Measurements from ENCODE around the gene CHST8. TPM values are rescaled to one million over a fixed set of nuclear protein-coding genes. Genes with fewer than 3 reads are reported as not detected.

The CHST8 gene
- total and polyA plus RNA-seq, 2 of the 13 experiments (the other 11 are each of a cell fraction or from before 2014, with no cell fraction given) = not detected

DNA sequence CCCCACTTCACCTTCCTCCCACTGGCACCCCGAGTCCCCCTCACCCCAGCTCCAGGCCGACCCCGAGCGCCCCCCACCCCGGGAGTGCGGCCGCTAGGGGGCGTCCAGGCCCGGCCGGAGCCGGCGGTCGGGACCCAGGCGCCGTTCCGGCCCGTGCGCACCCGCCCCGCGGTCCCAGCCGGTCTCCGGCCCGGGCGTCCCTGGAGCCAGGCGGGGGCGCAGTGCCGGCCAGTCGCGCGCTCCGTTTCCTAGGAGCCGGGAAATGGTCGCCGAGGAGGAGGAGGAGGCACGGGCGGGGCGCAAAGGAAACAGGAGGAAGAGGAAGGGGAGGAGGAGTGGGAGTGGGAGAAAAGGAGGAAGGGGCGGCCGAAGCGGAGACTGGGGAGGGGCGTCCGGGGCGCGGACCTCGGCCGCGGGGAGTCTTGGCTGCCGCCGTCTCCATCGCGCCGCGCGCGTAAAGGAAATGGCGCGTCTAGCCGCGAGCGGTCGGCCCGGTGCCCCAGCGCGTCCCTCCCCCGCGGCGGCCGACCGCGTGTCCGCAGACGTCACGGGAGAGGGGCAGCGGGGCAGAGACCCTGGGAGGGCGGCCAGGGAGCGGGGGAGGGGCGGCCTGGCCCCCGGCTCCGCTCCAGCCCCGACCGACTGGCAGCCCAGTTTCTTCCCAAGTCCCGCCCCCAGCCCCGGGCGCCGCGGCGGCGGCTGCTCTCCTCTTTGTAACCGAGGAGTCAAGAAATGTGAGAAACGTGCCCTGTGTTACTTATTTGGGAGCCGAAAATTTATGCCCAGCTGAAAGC, 173.8 kb downstream of the CHST8 start (continued):
- TF ChIP-seq, protein P1, sequence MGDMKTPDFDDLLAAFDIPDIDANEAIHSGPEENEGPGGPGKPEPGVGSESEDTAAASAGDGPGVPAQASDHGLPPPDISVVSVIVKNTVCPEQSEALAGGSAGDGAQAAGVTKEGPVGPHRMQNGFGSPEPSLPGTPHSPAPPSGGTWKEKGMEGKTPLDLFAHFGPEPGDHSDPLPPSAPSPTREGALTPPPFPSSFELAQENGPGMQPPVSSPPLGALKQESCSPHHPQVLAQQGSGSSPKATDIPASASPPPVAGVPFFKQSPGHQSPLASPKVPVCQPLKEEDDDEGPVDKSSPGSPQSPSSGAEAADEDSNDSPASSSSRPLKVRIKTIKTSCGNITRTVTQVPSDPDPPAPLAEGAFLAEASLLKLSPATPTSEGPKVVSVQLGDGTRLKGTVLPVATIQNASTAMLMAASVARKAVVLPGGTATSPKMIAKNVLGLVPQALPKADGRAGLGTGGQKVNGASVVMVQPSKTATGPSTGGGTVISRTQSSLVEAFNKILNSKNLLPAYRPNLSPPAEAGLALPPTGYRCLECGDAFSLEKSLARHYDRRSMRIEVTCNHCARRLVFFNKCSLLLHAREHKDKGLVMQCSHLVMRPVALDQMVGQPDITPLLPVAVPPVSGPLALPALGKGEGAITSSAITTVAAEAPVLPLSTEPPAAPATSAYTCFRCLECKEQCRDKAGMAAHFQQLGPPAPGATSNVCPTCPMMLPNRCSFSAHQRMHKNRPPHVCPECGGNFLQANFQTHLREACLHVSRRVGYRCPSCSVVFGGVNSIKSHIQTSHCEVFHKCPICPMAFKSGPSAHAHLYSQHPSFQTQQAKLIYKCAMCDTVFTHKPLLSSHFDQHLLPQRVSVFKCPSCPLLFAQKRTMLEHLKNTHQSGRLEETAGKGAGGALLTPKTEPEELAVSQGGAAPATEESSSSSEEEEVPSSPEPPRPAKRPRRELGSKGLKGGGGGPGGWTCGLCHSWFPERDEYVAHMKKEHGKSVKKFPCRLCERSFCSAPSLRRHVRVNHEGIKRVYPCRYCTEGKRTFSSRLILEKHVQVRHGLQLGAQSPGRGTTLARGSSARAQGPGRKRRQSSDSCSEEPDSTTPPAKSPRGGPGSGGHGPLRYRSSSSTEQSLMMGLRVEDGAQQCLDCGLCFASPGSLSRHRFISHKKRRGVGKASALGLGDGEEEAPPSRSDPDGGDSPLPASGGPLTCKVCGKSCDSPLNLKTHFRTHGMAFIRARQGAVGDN (CRISPR knock-in tag; IDR thresholded peaks at IDR 0.05) = peak; percentile 73
- peak; percentile 49; the same call in 1 of the 2 replicates for TF ChIP-seq ZNF749 (CRISPR knock-in tag; IDR thresholded peaks at IDR 0.05; ENCODE audit: borderline replicate concordance)
- TF ChIP-seq SKI (IDR thresholded peaks at IDR 0.05; ENCODE audit: partially characterized antibody) = peak; percentile 57
- peak; percentile 52; the same call in 1 of the 2 replicates for TF ChIP-seq TBX2 (CRISPR knock-in tag; IDR thresholded peaks at IDR 0.05; ENCODE audit: borderline replicate concordance)
- TF ChIP-seq, protein P2, sequence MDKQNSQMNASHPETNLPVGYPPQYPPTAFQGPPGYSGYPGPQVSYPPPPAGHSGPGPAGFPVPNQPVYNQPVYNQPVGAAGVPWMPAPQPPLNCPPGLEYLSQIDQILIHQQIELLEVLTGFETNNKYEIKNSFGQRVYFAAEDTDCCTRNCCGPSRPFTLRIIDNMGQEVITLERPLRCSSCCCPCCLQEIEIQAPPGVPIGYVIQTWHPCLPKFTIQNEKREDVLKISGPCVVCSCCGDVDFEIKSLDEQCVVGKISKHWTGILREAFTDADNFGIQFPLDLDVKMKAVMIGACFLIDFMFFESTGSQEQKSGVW (CRISPR knock-in tag; IDR thresholded peaks at IDR 0.05; ENCODE audit: borderline replicate concordance) = no peak
- TF ChIP-seq TARDBP (CRISPR knock-in tag; IDR thresholded peaks at IDR 0.05) = peak; percentile 20; the same call in 1 of the 2 replicates
- TF ChIP-seq SP2 (CRISPR knock-in tag; IDR thresholded peaks at IDR 0.05) = no peak; the same call in none of the 2 replicates
- TF ChIP-seq NAIF1 (CRISPR knock-in tag; IDR thresholded peaks at IDR 0.05; ENCODE audit: borderline replicate concordance) = no peak
- no peak for TF ChIP-seq BRCA1 (CRISPR knock-in tag; IDR thresholded peaks at IDR 0.05)
- TF ChIP-seq SATB2 (CRISPR knock-in tag; IDR thresholded peaks at IDR 0.05) = no peak
- 0 out of 2 replicates have a peak, but pooled peaks have one; percentile 31 for TF ChIP-seq TMF1 (CRISPR knock-in tag; IDR thresholded peaks at IDR 0.05; ENCODE audit: low read depth)
- TF ChIP-seq, protein P3, sequence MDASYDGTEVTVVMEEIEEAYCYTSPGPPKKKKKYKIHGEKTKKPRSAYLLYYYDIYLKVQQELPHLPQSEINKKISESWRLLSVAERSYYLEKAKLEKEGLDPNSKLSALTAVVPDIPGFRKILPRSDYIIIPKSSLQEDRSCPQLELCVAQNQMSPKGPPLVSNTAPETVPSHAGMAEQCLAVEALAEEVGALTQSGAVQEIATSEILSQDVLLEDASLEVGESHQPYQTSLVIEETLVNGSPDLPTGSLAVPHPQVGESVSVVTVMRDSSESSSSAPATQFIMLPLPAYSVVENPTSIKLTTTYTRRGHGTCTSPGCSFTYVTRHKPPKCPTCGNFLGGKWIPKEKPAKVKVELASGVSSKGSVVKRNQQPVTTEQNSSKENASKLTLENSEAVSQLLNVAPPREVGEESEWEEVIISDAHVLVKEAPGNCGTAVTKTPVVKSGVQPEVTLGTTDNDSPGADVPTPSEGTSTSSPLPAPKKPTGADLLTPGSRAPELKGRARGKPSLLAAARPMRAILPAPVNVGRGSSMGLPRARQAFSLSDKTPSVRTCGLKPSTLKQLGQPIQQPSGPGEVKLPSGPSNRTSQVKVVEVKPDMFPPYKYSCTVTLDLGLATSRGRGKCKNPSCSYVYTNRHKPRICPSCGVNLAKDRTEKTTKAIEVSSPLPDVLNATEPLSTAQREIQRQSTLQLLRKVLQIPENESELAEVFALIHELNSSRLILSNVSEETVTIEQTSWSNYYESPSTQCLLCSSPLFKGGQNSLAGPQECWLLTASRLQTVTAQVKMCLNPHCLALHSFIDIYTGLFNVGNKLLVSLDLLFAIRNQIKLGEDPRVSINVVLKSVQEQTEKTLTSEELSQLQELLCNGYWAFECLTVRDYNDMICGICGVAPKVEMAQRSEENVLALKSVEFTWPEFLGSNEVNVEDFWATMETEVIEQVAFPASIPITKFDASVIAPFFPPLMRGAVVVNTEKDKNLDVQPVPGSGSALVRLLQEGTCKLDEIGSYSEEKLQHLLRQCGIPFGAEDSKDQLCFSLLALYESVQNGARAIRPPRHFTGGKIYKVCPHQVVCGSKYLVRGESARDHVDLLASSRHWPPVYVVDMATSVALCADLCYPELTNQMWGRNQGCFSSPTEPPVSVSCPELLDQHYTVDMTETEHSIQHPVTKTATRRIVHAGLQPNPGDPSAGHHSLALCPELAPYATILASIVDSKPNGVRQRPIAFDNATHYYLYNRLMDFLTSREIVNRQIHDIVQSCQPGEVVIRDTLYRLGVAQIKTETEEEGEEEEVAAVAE (CRISPR knock-in tag; IDR thresholded peaks at IDR 0.05; ENCODE audit: borderline replicate concordance) = no peak
- peak; percentile 74; the same call in 1 of the 2 replicates for TF ChIP-seq ZNF263 (CRISPR knock-in tag; IDR thresholded peaks at IDR 0.05)
- no peak for TF ChIP-seq FOSL1 (CRISPR knock-in tag; IDR thresholded peaks at IDR 0.05; ENCODE audit: borderline replicate concordance)
- TF ChIP-seq ZNF607 (CRISPR knock-in tag; IDR thresholded peaks at IDR 0.05; ENCODE audit: borderline replicate concordance) = no peak
- no peak for TF ChIP-seq ZNF337 (CRISPR knock-in tag; IDR thresholded peaks at IDR 0.05; ENCODE audit: borderline replicate concordance, low read depth)
- peak; percentile 62 for TF ChIP-seq ZBTB7A (CRISPR knock-in tag; IDR thresholded peaks at IDR 0.05)
- no peak for TF ChIP-seq ZNF572 (CRISPR knock-in tag; IDR thresholded peaks at IDR 0.05)
- TF ChIP-seq ZNF564 (CRISPR knock-in tag; IDR thresholded peaks at IDR 0.05) = peak; percentile 59; the same call in 1 of the 2 replicates

All from HepG2 (cell line).